Liver (tissue), 3 donors: ENCODE measurements around the gene KRTAP5-2.

ENCODE experiments used
- HNF4G ChIP-seq: IDR thresholded peaks from 2 replicates; pipeline ENCODE4 v1.6.1; 2016; ENCODE audit warnings: antibody characterized with exemption
- RAD21 ChIP-seq, 2 donors: IDR thresholded peaks; 2 replicates each; pipeline ENCODE4 v1.6.1; 2016; ENCODE audit warnings: antibody characterized with exemption in 2 of 2, mild to moderate bottlenecking in 2 of 2
- SP1 ChIP-seq: IDR thresholded peaks from 2 replicates; pipeline ENCODE4 v1.6.1; 2018; ENCODE audit warnings: antibody characterized with exemption, mild to moderate bottlenecking
- TF ChIP-seq, protein P1 (sequence below): fragments of 150-350 bp; IDR thresholded peaks from 2 replicates; pipeline ENCODE4 v1.5.1; 2017; ENCODE audit warnings: improper control_type of control experiment, low read depth, low read length; ENCODE audit not compliant: missing input control
- TF ChIP-seq, protein P2 (sequence below): IDR thresholded peaks from 2 replicates; pipeline ENCODE4 v1.6.1; 2016; ENCODE audit warnings: antibody characterized with exemption
- donor health status: healthy.
- donor health status: healthy.

DNA sequence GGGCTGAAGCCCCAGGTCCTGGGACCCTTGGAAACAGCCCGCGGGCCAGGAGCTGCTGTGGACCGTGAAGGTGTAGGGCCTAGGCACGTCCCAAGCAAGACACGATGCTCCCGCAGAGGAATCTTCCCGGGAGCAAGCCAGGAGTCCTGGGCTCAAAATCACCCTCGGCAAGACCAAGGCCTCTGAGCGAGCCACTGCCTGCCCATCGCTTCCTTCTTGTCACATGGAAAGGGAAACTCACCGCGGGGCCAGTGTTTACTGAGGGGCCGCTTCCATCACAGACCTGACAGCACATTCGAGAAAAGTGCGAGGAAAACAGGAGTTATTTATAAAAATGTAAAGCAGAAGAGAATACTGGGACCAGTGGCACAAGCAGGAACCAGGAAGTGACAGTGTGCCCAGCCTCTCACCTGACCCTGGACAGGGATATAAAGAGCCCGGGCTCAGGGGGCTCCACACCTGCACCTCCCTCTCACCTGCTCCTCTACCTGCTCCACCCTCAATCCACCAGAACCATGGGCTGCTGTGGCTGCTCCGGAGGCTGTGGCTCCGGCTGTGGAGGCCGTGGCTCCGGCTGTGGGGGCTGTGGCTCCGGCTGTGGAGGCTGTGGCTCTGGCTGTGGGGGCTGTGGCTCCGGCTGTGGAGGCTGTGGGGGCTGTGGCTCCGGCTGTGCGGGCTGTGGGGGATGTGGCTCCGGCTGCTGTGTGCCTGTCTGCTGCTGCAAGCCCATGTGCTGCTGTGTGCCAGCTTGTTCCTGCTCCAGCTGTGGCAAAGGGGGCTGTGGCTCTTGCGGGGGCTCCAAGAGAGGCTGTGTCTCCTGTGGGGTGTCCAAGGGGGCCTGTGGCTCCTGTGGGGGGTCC is 31.5 kb upstream of the KRTAP5-2 start, which contains the start of gene KRTAP5-5:
- TF ChIP-seq, protein P1, sequence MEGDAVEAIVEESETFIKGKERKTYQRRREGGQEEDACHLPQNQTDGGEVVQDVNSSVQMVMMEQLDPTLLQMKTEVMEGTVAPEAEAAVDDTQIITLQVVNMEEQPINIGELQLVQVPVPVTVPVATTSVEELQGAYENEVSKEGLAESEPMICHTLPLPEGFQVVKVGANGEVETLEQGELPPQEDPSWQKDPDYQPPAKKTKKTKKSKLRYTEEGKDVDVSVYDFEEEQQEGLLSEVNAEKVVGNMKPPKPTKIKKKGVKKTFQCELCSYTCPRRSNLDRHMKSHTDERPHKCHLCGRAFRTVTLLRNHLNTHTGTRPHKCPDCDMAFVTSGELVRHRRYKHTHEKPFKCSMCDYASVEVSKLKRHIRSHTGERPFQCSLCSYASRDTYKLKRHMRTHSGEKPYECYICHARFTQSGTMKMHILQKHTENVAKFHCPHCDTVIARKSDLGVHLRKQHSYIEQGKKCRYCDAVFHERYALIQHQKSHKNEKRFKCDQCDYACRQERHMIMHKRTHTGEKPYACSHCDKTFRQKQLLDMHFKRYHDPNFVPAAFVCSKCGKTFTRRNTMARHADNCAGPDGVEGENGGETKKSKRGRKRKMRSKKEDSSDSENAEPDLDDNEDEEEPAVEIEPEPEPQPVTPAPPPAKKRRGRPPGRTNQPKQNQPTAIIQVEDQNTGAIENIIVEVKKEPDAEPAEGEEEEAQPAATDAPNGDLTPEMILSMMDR = no peak
- TF ChIP-seq, protein P2, sequence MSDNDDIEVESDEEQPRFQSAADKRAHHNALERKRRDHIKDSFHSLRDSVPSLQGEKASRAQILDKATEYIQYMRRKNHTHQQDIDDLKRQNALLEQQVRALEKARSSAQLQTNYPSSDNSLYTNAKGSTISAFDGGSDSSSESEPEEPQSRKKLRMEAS = no peak
- TF ChIP-seq RAD21 (IDR thresholded peaks at IDR 0.05) (no peak), SP1 (no peak), HNF4G (no peak)
